ENCODE results near the gene GFOD2.
A peak's percentile ranks its signal among the peaks of the same experiment; 100 is the strongest.
"Not testable (repeated sequence)": the region's sequence is repeated elsewhere in the genome, so short reads cannot be mapped to it uniquely, and the experiment has no call there.

Gene GFOD2

DNA sequence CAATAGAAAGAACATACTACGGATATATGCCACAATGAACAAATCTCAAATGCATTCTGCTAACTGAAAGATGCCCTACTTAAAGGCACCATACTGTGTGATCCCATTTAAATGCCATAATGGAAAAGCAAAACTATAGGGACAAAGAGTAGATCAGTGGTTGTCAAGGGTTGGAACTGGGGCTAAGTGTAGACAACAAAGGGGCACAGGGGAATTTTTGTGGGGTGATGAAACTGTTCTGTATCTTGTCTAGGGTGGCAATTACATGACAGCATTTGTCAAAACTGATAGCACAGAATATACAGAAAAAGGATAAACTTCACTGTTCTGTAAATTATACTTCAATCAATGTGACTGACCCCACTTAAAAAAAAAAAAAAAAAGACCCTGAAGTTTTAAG lies 17.7 kb downstream of the GFOD2 start:
- DNase-seq = no peak

DNA sequence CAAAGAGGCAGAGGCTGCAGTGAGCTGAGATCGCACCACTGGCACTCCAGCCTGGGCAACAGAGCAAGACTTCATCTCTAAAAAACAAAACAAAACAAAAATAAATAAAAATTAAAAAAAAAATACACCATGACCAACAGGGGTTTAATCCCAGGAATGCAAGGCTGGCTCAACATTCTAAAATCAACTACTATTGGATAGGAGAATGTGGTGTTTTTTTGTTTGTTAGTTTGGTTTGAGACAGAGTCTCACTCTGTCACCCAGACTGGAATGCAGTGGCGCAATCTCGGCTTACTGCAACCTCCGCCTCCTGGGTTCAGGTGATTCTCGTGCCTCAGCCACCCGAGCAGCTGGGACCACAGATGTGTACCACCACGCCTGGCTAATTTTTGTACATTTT lies 19.9 kb downstream of the GFOD2 start:
- no peak for DNase-seq

DNA sequence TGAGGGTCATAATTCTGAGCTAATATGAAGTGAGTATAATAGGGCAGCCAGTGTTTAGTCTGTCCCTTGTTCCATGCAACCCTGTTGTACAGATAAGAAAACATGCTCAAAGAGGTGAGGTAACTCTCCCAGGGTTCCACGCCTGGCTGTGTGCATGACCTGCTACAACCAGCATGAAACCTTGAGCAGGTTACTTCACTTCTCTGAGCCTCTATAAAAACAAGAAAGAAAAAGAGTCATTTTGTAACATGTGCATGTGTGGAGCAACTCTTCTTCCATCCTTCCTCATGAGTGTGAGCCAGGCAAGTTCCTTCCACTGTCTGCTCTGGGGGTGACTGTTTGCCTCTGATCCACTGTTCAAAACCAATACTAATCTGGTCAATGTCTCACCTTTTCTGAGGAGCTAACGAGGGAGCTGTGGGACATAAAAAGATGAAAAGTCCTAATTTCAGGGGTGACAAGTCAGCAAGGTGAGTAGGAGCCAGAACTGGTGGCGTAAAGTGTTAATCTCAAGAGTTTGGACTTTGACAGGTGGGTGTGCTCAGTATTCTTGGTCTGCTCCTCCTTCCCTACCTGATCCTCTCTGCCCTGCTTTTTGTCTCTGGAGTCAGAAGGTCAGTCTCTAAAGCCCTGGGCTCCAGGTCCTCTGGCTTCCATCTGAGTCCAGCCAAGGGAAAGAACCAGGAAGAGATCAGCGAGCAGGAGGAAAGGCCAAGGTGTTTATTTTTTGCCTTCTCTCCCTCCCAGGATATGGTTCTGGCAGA lies 21.5 kb downstream of the GFOD2 start:
- peak; percentile 79 to 82 for DNase-seq

DNA sequence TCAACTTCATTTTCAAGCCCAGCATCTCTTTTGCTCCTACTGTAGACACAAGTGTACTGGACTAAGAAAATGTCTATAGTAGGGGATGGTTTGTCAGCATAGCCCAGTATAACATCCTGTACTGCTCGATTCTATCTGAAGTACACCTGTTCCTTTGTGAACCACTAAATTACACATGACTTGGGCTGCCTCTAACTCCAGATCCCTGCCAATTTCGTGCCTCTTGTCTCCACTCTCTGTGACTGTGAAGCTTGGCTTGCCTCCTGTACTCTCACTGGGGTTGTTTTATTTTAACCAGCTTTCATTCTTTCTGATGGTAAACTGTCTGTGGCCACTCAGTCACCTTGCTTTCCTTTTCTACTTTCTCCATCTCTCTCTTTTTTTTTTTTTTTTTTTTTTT lies 24.5 kb downstream of the GFOD2 start:
- no peak for DNase-seq

DNA sequence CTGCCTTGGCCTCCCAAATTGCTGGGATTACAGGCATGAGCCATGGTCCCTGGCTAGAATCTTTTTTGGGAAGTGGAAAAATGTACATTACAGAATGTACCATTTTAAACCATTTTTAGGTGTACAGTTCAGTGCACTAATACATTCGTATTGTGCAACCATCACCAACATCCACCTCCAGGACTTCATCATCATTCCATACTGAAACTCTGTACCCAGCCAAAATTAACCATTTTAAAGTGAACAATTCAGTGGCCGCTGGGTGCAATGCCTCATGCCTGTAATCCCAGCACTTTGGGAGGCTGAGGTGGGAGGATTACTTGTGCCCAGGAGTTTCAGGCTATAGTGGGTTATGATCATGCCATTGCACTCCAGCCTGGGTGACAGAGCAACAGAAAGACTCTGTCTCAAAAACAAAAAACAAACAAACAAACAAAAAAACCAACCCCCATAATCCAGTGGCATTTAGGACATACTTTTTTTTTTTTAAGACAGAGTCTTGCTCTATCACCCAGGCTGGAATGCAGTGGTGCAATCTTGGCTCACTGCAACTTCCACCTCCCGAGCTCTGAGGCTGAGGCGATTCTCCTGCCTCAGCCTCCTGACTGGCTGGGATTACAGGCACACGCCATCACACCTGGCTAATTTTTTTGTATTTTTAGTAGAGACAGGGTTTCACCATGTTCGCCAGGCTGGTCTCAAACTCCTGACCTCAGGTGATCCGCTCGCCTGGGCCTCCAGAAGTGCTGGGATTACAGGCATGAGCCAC lies 25.4 kb downstream of the GFOD2 start:
- not testable (repeated sequence) for DNase-seq

DNA sequence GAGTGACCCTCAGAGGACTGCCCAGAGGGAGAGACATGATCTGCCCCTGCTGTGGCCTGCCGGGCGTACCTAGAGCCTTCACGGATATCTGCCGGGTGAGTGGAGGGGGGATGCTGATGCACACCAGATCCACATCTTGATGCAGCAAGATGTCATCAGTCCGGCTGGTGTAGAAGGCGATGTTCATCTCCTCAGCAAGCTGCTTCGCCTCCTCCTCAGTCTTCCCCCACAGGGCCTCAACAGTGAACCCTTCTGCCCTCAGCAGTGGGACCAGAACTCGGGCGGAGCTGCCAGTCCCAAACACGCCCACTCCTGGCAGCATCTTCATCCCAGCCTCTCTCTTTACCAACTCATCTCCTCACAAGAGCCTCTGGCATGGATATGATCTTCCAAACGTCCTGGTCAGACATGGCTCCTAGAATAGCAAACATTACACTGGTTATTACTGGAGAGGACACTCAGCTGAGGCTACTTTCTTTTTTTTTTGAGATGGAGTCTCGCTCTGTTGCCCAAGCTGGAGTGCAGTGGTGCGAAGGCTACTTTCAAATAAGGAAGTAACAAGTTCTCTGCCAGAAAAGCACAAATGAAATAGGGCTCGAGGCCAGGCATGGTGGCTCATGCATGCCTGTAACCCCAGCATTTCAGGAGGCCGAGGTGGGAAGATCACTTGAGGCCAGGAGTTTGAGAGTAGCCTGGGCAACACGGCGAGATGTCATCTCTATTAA lies 33.6 kb downstream of the GFOD2 start:
- no peak for DNase-seq

DNA sequence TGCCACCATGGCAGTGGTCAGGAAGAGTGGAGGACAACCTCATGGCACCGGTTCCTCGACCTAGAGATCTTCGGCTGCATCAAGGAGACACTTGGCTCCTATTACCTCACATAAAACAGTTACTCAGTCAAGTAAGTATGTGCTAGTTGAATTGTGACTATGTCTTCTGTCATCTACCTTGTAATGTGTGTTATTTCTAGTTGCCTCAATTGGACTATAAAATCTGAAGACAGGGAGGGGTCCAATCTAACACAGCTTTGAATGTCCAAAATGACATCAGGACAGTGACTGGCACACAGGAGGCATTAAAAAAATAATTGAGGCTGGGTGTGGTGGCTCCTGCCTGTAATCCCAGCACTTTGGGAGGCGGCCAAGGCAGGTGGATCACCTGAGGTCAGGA lies 35.3 kb downstream of the GFOD2 start:
- DNase-seq = no peak

DNA sequence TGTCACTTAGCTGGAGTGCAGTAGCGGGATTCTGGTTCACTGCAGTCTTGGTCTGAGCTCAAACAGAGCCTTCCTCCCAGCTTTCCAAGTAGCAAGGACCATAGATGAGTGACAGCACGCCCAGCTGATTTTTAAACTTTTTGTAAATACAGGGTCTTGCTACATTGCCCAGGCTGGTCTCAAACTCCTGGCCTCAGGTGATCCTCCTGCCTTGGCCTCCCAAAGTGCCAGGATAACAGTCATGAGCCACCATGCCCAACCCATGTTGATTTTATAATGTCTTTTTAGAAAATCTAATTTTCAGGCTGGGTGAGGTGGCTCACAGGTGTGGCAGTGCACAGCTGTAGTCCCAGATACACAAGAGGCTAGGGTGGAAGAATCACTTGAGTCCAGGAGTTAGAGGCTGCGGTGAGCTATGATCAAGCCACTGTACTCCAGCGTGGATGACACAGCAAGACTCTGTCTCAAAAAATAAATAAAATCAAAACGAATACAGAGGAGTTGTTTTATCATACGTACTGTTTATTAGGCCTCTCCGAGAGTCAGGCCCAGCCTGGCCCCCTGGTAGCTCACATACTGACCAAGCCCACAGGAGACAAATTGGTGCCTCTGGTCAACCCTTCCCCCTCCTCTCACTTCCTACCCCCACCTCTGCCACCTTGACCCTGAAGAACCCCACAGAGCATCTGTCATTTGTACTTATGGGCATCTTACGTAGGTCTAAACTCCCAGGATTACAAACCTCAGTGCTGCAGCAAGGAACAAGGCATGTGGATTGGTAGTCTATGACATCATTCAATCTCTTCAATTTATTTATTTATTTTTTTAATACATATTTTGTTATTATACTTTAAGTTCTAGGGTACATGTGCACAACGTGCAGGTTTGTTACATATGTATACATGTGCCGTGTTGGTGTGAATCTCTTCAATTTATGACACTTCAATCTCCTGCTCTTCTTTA lies 38.9 kb downstream of the GFOD2 start:
- no peak for DNase-seq

DNA sequence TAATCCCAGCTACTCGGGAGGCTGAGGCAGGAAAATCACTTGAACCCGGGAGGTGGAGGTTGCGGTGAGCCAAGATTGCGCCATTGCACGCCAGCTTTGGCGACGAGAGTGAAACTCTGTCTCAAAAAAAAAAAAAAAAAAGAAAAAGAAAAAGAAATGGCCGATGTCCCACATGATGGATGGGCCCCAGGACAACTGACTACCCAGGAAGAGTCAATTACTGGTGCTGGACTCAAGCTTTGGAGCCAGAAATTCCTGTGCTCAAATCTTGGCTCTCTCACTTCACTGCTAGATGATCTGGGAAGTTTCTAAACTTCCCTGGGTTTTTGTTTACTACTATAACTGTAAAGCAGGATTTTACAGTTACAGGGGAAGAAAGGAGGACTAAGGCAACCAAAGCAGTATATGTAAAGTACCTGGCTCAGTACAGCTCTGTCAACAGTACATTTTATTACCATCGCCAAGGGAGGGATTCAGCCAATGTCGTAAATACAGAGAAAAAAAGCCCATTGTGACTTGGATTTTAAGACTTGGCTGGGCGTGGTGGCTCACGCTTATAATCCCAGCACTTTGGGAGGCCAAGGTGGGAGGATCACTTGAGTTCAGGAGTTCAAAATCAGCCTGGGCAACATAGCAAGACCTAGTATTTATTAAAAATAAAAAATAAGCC lies 40.6 kb downstream of the GFOD2 start:
- no peak for DNase-seq

DNA sequence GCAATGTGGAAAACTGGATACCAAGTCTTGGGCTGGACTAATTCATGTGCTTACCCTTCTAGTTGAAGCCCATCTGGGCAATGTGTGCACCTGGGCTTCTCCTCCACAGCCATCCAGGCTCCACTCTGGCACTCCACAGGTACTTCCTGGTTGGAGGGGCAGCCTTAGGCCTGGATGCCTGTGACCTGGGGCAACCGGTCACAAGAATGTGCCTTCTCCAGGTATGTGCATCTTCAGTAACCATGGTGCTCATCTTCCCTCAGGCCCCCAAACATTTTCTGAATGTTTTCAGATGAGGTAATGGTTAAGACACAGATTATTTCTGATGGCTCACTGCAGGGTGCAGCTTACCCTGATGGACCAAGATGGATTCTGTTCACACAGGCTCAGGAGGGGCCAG lies 41.4 kb downstream of the GFOD2 start:
- no peak for DNase-seq

DNA sequence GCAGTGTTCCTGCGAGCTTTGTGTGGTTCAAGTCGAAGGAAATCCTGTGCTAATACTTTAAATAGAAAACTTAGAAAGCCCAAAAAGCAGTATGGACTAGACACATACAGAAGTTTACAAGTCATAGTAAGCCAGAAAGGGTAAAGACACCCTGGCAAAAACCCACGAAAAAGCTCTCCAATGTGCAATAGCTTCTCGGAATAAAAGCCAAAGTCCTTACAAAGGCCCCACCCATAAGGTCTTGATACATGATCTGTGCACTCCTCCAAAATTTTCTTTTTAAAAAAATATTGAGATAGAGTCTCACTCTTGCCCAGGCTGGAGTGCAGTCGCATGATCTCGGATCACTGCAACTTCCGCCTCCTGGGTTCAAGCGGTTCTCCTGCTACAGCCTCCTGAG lies 42.2 kb downstream of the GFOD2 start:
- no peak for DNase-seq

DNA sequence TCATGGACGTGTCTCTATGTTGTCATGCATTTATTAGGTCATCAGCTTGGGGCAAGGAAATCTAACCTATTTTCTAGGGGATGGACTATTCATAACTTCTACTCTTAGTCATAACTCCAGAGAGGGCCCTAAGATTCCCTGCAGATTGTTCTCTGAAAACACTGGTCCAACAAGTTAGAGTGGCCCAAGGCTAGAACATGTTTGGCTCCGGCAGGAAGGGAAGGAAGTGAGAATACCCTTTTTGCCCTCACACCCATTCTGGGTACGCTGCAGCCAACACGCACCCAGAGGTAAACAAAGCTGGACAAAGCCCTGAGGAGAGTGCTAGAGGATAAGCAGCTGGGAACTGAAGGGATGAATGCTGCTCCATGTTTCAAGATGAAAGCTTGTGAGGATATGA lies 42.6 kb downstream of the GFOD2 start:
- no peak for DNase-seq

DNA sequence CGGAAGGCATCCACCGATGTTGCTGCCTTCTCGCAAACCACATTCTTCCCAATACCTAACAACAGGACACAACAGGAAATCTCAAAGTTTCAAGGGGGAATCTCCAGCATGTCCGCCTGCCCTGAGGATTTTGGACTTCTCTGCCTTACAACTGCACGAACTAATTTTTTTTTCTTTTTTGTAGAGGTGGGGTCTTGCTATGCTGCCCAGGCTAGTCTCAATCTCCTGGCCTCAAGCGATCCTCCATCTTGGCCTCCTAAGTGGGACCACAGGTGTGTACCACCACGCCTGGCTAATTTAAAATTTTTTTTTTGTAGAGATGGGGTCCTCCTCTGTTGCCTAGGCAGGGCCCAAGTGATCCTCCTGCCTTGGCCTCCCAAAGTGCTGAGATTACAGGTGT lies 43.1 kb downstream of the GFOD2 start:
- no peak for DNase-seq

DNA sequence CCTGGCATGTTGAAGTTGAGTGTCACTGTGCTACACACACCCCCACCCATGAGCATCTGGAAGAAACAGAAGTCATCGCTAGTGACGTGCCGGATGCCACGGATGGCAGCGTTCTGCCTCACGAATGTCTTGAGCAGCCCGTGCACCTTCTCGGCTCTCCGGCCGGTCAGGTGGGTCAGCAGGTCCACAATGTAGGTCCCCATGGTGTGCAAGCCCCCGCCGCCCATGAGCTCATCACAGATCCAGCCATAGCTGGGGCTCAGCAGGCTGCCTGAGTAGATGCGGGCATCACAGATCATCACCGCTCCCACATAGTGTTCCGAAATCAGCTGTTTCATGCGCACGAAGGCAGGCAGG lies 43.6 kb downstream of the GFOD2 start:
- no peak for DNase-seq

DNA sequence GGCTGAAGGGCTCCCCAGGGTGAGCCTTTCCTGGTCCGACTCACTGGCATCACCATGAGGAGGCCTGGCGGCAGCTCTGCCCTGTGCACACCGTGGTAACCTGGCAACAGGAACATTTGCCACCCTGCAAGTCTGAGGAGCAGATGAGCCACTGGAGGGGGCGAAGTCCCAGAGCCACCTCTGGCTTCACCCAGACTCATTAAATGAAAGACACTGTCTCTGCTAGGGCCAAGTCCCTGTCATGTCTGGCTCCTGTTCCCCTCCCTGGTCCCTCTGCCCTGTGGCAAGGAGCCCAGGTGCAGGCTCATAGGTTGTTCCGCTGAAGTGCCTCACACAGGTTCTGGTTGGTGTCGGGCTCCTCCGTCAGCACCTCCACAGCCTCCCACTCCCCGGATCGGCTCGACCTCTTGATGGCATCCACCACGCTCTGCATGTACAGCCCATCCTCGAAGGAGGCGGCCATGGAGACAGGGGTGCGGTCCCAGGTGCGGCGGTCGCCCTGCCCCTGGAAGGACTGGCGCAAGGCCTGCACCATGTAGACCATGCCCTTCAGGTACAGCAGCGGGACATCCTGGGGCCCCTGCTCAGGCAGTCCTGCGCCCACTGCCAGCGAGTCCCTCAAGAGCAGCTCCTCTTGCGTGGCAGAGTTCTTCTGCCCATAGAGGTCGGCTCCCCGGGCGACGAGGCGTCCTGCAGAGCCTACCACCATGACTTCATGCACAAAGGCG lies 44.1 kb downstream of the GFOD2 start:
- DNase-seq = no peak

DNA sequence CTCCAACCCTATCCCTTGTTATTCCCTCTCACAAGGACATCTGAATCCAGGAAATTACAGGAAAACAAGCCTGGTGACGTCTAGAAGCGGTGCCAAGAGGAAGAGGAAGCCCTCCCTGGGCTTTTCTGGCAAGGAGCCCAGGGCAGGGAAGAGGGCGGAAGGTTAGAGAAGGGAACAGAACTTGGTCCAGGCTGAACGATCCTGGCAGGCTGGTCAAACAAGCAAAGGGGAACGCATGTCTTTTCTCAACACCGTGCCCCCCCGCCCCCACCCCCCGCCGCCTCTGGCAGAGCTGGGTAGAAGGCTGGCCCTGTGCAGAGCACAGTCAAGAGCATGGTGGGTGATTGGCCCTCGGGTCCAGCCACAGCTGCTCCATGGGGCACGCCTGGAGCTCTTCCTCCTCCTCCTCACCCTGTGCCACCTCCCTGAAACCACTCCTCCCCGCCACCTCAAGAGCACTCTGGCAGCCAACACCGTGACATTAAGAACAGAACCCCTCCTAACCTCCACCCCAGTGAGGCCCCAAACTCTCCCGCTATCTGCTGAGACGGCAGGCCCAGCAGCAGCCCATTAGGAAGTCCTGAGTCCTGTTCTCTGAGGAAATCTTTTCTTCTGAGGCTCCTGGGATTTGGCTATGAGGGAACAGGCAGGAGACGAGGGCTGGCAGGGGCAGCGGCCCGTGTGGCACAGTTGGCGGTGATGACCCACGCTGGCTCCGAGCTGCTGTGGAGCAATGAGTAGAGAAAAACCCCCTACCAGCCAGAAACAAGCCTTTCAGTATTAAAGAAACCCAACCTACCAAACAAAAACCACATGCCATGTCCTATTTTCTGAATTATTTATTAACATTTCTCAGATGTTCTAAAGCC lies 45.2 kb downstream of the GFOD2 start:
- DNase-seq = peak; percentile 21 to 34

DNA sequence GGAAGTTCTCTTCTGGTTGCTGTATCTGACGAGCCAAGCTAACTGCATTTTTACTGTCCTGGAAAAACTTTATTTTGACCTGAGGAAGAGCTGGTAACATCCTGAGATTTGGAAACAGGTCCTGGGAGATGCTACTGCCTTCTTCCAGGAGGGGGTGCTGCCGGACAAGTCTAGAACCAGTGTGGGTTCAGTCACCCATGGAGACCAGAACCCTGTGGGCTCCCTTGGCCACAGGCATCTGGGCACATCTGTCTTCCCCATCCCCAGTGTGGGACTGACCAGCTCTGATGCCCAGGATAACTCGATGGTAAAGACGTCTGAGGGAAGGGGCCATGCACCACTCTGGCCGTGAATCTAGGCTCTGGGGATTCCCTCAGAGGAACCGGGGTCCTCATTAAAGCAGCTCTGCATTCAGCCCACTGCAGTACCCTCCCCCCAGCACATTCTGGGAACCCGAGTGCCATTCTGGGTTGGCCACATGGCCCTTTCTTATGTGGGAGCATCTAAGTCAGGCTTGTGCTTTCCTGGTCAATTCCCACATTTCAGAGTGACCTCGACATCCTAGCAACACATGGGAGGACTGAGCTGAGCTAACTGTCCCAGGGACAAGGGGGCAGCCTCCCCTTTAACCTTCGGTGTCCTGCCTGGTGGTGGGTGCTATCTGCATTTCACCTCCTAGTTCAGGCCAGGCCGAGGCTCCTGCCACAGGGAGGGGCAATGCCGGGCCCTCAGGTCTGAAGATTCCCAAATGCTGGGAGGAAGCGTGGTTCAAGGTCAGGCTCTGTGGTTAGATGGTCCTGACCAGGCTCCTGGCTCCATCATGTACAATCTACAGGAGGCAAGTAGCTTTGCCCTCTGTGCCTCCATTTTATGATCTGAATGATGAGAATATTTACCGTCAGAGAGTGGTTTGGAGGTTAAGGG lies 46.1 kb downstream of the GFOD2 start:
- DNase-seq = peak; percentile 48 to 61

DNA sequence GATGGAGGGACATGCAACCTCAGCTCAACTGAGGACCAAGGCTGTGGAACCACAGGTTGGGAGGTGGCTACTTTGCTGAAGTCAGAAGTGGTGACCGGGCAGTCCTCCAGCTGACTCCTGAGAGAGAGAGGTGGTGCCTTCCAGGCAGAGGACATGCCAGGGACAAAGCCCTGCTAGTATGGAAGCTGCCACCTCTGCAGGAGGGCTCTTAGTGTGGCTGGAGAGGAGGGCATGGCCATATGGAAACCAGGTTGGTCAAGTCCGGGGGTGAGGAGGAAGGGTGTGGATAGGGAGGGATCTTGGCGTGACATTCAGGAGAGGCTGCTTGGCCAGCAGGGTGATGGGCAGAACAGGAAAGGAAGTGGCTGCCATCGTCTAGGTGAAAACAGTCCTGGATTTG lies 46.8 kb downstream of the GFOD2 start:
- DNase-seq = no peak

DNA sequence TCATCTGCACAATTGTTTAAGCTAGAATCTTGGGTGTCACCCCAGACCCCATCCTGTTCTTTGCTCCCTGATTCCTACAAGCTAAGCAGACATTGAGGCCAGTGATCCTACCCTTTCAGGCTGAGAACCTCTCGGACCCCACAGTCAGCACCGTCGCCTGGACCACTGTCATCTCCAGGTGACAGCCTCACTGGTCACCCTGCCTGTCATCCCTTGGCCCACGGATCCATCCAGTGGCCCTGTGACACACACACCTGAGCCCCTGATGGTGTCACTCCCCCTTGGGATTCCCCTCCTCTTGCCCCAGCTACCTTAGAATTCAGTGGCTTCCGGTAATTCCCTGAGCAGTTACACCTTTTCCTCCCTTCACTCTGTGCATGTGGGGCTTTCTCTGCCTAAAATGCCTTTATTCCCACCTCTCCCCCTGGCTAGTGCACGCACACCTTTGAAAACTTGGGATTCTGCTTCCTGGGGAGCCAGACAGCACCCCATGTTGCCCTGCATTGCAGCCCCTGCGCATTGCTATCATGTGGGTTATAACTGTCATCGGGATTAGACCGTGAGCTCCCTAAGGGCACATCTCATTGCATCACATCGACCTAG lies 49.5 kb downstream of the GFOD2 start:
- no peak for DNase-seq
